ENCODE measurements around the gene HELZ2.

The HELZ2 gene

DNA sequence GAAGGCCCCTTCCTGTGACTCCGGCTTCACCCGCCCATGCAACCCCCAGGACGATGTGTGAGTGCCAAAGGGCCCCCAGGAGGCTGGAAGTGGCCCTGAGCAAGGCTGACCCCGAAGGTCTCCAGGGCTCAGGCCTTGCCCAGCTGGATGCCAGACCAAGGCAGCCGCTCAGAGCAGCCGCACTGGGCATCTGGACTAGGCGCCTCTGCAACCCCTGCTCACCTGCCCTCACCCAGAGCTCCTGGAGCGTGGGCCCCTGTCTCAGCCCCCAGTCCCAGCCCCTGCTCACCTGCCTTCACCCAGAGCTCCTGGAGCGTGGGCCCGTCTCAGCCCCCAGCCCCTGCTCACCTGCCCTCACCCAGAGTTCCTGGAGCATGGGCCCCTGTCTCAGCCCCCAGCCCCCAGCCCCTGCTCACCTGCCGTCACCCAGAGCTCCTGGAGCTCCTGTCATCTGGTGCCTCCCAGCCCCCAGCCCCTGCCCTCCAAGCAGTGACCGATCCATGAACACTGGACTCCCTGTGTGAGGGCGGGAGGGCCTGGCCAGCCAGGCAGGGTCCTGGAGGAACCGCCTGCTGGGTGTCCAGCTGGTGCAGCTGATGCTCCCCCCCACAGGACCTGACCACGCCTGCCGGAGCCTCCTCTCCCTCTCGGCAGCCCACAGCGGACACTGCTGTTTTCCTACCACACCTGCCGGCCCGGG lies 27.6 kb downstream of the HELZ2 start:
- H3K27ac ChIP-seq (ENCODE audit: low read depth, low read length): no peak overlapping the region
- no peaks in the 10 kb centered on the region for H3K36me3 ChIP-seq (ENCODE audit: control insufficient read depth, insufficient read depth, low read length)
- H3K9ac ChIP-seq (ENCODE audit: low read length): no peak overlapping the region
- no peak overlapping the region for H3K4me3 ChIP-seq (ENCODE audit: low read length)
- H3K4me1 ChIP-seq (ENCODE audit: control insufficient read depth, insufficient read depth, low read length): no peaks in the 10 kb centered on the region
- peaks cover 5% of the 10 kb centered on the region for H3K27me3 ChIP-seq (ENCODE audit: control insufficient read depth, insufficient read depth, low read length)

DNA sequence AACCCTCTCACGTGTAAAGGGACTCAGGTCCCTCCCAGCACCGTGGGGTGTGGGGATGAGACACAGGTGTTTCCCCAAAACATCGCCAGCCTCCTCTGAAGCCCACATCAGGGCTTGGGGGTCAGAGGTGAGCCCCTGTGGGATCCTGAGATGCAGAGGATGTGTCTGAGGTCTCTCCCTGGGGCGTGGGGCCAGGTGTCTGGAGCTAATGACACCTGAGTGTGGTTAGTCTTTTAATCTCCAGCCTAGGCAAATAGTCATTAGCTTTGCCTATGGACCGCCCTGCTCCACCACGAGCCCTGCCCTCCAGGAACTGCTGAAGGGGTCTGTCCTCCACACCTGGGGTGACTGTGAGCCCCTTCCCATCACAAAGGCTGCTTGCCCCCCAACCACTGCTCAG lies 28.2 kb downstream of the HELZ2 start:
- Histone ChIP-seq H3K9ac (ENCODE audit: low read length) (no peak overlapping the region), H3K27ac (ENCODE audit: low read depth, low read length) (no peak overlapping the region), H3K4me1 (ENCODE audit: control insufficient read depth, insufficient read depth, low read length) (no peaks in the 10 kb centered on the region), H3K36me3 (ENCODE audit: control insufficient read depth, insufficient read depth, low read length) (no peaks in the 10 kb centered on the region), H3K27me3 (ENCODE audit: control insufficient read depth, insufficient read depth, low read length) (peaks cover 4% of the 10 kb centered on the region), H3K4me3 (ENCODE audit: low read length) (no peak overlapping the region)

DNA sequence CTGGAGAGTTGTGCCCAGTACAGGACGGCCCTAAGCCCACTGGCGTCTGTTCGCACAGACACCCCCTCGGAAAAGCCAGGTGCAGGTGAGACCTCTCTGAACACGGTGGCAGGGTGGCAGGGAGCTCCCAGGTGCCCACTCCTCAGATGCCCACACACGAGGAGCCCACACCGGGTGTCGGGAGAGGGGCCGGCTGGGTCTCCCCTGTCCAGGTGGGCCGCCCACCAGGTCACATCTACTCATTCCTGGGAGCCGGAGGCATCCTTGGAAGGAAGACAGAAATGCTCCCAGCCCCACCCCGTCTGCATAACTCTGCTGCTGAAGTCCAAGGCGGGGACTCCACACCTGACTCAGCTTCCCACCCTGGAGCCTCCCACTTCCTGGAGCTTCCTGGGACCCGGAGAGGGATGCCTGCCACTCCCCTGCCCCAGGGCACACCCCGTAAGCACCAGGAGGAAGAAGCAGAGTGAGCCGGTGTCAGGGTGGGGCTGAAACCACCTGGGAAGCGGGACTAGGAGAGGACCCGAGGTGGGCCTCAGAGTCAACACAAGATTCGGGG lies 29.0 kb downstream of the HELZ2 start:
- Histone ChIP-seq H3K27ac (ENCODE audit: low read depth, low read length) (no peak overlapping the region), H3K4me3 (ENCODE audit: low read length) (no peak overlapping the region), H3K9ac (ENCODE audit: low read length) (no peak overlapping the region), H3K36me3 (ENCODE audit: control insufficient read depth, insufficient read depth, low read length) (no peaks in the 10 kb centered on the region), H3K4me1 (ENCODE audit: control insufficient read depth, insufficient read depth, low read length) (no peaks in the 10 kb centered on the region), H3K27me3 (ENCODE audit: control insufficient read depth, insufficient read depth, low read length) (peaks cover 4% of the 10 kb centered on the region)

DNA sequence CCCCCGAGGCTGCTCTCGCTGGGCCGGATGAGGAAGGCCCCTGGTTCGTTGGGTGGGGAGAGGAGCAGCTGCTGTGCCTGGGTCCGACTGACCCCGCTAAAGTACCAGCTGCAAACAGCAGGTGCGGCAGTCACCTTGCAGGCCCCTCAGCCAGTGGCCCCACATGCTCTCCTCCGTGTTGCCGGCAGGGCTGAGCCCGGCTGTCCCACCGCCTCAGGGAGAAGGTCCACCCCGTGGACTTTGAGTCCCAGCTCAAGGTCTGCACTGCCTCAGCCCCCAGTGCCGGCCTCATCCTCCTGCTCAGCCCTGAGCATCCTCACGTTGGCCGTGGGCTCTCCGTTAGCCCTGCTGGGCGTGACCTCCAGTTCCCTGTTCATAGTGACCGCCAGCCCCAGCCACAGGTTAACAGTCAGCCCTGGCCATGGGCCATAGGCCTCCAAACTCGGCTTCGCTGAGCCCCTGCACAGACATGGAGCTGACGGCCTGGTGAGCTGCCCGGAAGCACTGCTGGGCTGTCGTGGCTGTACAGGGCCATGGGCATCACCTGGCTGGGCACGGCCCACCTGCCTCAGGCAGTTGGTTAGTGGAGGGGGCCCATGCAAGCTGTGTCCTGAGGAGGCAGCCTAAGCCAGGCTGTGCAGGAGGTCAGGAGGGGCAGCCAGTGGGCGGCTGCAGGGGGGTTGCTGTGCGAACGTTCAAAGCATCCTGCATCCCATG lies 29.6 kb downstream of the HELZ2 start:
- H3K4me1 ChIP-seq (ENCODE audit: control insufficient read depth, insufficient read depth, low read length): no peaks in the 10 kb centered on the region
- H3K9ac ChIP-seq (ENCODE audit: low read length): no peak overlapping the region
- H3K36me3 ChIP-seq (ENCODE audit: control insufficient read depth, insufficient read depth, low read length): no peaks in the 10 kb centered on the region
- no peak overlapping the region for H3K4me3 ChIP-seq (ENCODE audit: low read length)
- H3K27ac ChIP-seq (ENCODE audit: low read depth, low read length): no peak overlapping the region
- H3K27me3 ChIP-seq (ENCODE audit: control insufficient read depth, insufficient read depth, low read length): peaks cover 4% of the 10 kb centered on the region

DNA sequence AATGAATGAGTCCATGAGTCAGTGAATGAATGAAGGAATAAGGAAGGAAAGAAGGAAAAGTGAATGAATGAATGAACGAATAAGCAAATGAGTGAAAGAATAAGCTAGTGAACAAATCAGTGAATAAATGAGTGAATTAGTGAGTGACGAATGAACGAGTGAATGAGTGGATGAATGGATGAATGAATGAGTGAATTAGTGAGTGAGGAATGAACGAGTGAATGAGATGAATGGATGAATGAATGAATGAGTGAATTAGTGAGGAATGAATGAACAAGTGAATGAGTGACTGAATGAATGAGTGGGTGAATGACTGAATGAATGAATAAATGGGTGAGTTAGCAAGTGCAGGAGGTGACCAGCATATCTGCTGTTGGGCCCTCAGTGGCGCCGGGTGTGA lies 30.3 kb downstream of the HELZ2 start:
- no peak overlapping the region for H3K9ac ChIP-seq (ENCODE audit: low read length)
- no peak overlapping the region for H3K4me3 ChIP-seq (ENCODE audit: low read length)
- no peaks in the 10 kb centered on the region for H3K36me3 ChIP-seq (ENCODE audit: control insufficient read depth, insufficient read depth, low read length)
- H3K27ac ChIP-seq (ENCODE audit: low read depth, low read length): no peak overlapping the region
- peaks cover 4% of the 10 kb centered on the region for H3K27me3 ChIP-seq (ENCODE audit: control insufficient read depth, insufficient read depth, low read length)
- no peaks in the 10 kb centered on the region for H3K4me1 ChIP-seq (ENCODE audit: control insufficient read depth, insufficient read depth, low read length)

DNA sequence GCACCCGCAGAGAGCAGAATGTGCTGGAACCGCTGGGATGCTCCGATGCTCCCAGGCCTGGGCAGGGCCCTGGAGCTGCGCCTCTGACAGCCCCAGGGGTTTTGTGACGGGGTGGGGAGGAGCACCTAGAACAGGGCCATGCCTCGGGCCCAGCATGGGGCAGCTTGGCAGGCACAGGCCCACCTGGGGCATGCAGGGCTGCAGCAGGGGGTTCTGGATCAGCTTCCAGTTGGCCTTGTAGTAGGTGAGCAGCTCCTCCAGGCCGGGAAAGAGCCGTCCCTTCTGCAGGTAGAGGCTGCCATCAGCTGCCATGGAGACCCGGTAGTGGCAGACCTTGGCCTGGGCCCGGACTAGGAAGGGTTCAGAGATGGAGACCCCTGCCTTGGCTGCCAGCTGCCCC lies 30.9 kb downstream of the HELZ2 start:
- Histone ChIP-seq H3K36me3 (ENCODE audit: control insufficient read depth, insufficient read depth, low read length) (no peaks in the 10 kb centered on the region), H3K4me1 (ENCODE audit: control insufficient read depth, insufficient read depth, low read length) (no peaks in the 10 kb centered on the region), H3K9ac (ENCODE audit: low read length) (no peak overlapping the region), H3K4me3 (ENCODE audit: low read length) (no peak overlapping the region), H3K27ac (ENCODE audit: low read depth, low read length) (no peak overlapping the region), H3K27me3 (ENCODE audit: control insufficient read depth, insufficient read depth, low read length) (no peaks in the 10 kb centered on the region)

DNA sequence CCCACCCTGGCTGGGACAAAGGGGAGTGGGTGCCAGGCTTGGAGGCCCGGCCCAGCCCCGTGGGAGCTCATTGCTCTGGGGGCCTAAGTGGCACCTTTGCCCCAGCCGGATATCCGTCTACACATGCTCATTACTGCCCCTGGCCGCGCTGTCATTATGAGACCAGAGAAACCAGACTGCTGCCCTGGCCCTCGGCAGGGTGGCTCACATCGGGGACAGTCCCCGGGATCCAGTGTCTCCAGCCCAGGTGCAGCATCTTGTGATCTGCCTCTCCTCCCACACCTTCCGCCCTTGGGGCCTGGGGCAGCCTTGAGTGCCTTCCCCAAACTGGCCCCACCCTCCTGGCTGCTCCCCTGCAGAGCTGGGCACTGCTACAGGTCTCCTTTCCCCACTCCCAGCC lies 31.3 kb downstream of the HELZ2 start:
- no peak overlapping the region for H3K27ac ChIP-seq (ENCODE audit: low read depth, low read length)
- no peak overlapping the region for H3K9ac ChIP-seq (ENCODE audit: low read length)
- no peaks in the 10 kb centered on the region for H3K4me1 ChIP-seq (ENCODE audit: control insufficient read depth, insufficient read depth, low read length)
- no peaks in the 10 kb centered on the region for H3K36me3 ChIP-seq (ENCODE audit: control insufficient read depth, insufficient read depth, low read length)
- H3K4me3 ChIP-seq (ENCODE audit: low read length): no peak overlapping the region
- no peaks in the 10 kb centered on the region for H3K27me3 ChIP-seq (ENCODE audit: control insufficient read depth, insufficient read depth, low read length)

DNA sequence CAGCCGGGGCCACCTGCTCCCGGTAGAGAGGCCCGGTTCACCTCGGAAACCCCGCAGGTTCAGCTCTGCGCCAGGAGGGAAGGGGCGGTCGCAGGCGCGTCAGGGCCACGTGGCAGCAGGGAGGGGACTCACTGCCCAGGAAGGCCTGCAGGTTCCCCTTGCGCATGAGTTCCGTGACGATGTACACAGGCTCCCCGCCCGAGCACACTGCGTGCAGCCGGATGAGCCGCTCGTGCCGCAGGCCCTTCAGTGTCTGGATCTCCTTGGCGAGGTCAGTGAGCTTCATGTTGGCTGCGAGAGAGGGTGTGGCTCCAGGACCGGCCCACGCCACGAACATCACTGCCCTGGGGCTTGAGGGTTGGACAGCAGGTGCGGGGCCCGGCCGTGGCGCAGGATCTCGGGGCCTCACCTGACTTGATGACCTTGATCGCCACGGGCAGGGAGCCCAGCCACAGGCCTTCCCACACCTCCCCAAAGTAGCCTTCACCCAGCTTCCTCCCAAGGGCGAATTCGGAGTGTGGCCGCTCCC lies 31.9 kb downstream of the HELZ2 start:
- Histone ChIP-seq H3K9ac (ENCODE audit: low read length) (no peak overlapping the region), H3K27me3 (ENCODE audit: control insufficient read depth, insufficient read depth, low read length) (peaks cover under 1% of the 10 kb centered on the region), H3K4me1 (ENCODE audit: control insufficient read depth, insufficient read depth, low read length) (no peaks in the 10 kb centered on the region), H3K27ac (ENCODE audit: low read depth, low read length) (no peak overlapping the region), H3K36me3 (ENCODE audit: control insufficient read depth, insufficient read depth, low read length) (no peaks in the 10 kb centered on the region), H3K4me3 (ENCODE audit: low read length) (no peak overlapping the region)

DNA sequence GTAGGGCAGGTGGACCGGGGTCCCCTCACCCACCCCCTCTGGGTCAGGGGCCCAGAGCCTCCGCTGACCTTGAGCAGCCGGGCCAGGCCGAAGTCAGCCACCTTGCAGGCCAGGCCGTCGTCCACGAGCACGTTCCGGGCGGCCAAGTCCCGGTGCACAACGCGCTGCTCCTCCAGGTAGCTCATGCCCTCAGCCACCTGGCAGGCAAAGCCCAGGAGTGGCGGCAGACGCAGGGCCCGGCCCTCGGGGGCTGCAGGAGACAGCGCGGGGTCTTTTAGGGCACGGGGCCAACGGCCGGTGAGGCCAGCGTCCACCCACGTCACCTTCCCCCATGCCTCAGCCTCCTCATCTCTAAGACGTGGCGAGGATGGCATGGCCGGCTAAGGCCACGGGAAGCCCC lies 32.7 kb downstream of the HELZ2 start:
- H3K4me1 ChIP-seq (ENCODE audit: control insufficient read depth, insufficient read depth, low read length): no peaks in the 10 kb centered on the region
- no peak overlapping the region for H3K4me3 ChIP-seq (ENCODE audit: low read length)
- no peaks in the 10 kb centered on the region for H3K36me3 ChIP-seq (ENCODE audit: control insufficient read depth, insufficient read depth, low read length)
- peaks cover 4% of the 10 kb centered on the region for H3K27me3 ChIP-seq (ENCODE audit: control insufficient read depth, insufficient read depth, low read length)
- no peak overlapping the region for H3K27ac ChIP-seq (ENCODE audit: low read depth, low read length)
- no peak overlapping the region for H3K9ac ChIP-seq (ENCODE audit: low read length)

DNA sequence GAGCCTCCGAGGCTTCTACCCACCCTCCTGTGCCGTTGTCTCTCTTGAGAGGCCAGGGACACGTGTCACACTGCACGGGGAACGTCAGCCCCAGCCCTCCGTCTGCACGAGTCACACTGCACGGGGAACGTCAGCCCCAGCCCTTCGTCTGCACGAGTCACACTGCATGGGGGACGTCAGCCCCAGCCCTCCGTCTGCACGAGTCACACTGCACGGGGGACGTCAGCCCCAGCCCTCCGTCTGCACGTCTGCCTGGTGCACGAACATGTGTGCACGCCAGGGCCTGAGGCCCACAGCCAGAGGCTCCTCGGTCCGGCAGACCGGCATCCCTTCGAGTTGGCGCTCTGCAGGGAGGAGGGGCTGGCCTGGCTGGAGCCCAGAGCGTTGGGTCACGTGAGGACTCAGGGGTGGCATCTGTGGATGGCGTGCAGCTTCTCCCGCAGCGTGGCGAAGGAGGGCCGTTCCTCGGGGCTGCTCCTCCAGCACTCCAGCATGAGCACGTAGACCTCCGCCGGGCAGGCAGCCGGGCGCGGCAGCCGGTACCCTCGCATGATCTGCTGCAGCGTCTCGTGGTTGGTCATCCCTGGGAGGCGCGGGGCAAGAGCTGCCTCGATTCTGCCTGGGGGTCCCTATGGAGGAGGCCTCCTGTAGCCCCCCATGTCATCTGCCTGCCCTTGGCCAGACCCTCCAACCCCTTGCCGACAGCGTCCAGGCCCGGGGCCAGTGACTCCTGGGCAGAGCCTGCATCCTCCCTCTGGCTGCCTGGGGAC lies 33.4 kb downstream of the HELZ2 start:
- no peaks in the 10 kb centered on the region for H3K4me1 ChIP-seq (ENCODE audit: control insufficient read depth, insufficient read depth, low read length)
- H3K4me3 ChIP-seq (ENCODE audit: low read length): no peak overlapping the region
- no peak overlapping the region for H3K27ac ChIP-seq (ENCODE audit: low read depth, low read length)
- H3K27me3 ChIP-seq (ENCODE audit: control insufficient read depth, insufficient read depth, low read length): peaks cover 4% of the 10 kb centered on the region
- no peaks in the 10 kb centered on the region for H3K36me3 ChIP-seq (ENCODE audit: control insufficient read depth, insufficient read depth, low read length)
- no peak overlapping the region for H3K9ac ChIP-seq (ENCODE audit: low read length)

DNA sequence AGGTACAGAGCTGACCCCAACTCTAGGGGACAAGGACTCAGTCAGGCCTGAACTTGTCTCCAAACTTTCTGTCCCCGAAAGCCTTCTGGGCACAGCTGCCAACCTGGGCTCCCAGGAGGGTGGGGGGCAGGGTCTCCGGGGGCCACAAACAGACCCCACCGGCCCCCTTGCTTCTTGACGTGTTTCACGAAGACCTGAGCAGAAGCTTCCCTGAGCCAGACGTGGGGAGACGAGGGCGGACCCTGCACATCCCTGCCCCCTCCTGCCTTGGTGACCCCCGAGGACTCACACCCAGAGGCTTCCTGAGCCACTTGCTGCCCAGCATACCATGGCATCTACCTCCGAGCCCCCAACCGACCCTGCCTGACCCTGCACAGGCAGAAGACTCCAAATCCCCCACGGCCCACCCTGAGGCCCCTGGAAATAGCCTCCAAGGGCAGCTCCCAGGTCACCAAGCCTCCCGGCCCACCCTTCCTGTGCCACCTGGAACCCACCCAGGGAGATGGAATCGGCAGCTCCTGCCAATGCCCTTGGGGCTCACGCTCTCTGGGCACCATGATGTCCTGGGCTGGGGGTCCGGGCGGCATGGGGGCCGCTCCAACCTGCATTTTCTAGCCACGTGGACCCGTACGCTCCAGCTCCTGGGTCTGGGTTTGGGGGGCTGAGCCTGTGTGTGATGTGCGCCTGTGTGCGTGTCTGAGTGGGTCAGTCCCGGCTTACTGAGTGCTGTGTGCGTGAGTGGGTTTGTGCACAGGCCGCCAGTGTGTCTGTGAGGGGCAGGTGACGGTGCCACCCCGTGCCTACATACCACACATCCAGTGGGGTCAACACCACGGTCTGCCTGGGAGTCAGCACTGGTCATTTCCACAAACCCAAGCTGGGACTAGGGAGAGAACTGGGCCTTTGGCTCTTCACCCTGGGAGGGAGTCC lies 34.3 kb downstream of the HELZ2 start:
- Histone ChIP-seq H3K27me3 (ENCODE audit: control insufficient read depth, insufficient read depth, low read length) (peaks cover 4% of the 10 kb centered on the region), H3K36me3 (ENCODE audit: control insufficient read depth, insufficient read depth, low read length) (no peaks in the 10 kb centered on the region), H3K9ac (ENCODE audit: low read length) (no peak overlapping the region), H3K4me1 (ENCODE audit: control insufficient read depth, insufficient read depth, low read length) (no peaks in the 10 kb centered on the region), H3K4me3 (ENCODE audit: low read length) (no peak overlapping the region), H3K27ac (ENCODE audit: low read depth, low read length) (no peak overlapping the region)
